ENCODE data around the gene STARD9. TPM values are rescaled to one million over a fixed set of nuclear protein-coding genes. Genes with fewer than 3 reads are reported as not detected.

Gene STARD9
- total and polyA plus RNA-seq, 2 of the 13 experiments (the other 11 are each of a cell fraction or from before 2014, with no cell fraction given) = 5.3 to 7.5 TPM

GRCh38 chr15:42674472-42674871 is 99.1 kb downstream of the STARD9 start:
- no peak overlapping the region for H3K9ac ChIP-seq (ENCODE audit: insufficient read depth, low read depth, low read length)
- H3K27ac ChIP-seq (ENCODE audit: extremely low read length, insufficient read depth, low read length) = no peak overlapping the region
- H2AFZ ChIP-seq (ENCODE audit: low read length) = no peak overlapping the region
- in situ Hi-C loops (cut with HindIII; ENCODE audit: extremely low pct_ligation_motif_present, low pct_unique_long_range_greater_than_20kb) = no loop called here
- H3K79me2 ChIP-seq (ENCODE audit: insufficient read depth, low read length) = no peaks in the 10 kb centered on the region
- ATAC-seq (no peak), DNase-seq (ENCODE audit: low spot score) (no peak), FAIRE-seq (no peak)
- no peak for TF ChIP-seq ZNF724P (CRISPR knock-in tag; IDR thresholded peaks at IDR 0.05; ENCODE audit: borderline replicate concordance)
- TF ChIP-seq ZNF781 (CRISPR knock-in tag; IDR thresholded peaks at IDR 0.05; ENCODE audit: borderline replicate concordance, not compliant biosample characterization) = no peak
- TF ChIP-seq MAF1 (CRISPR knock-in tag; IDR thresholded peaks at IDR 0.05; ENCODE audit: borderline replicate concordance) = no peak
- no peak for TF ChIP-seq ZBTB33 (CRISPR knock-in tag; IDR thresholded peaks at IDR 0.05)
- no peak for TF ChIP-seq ZNF280B (CRISPR knock-in tag; IDR thresholded peaks at IDR 0.05; ENCODE audit: borderline replicate concordance)
- no peak for TF ChIP-seq PCBP1 (IDR thresholded peaks at IDR 0.05; ENCODE audit: borderline replicate concordance, low read depth, low read length)
- TF ChIP-seq, protein P1, sequence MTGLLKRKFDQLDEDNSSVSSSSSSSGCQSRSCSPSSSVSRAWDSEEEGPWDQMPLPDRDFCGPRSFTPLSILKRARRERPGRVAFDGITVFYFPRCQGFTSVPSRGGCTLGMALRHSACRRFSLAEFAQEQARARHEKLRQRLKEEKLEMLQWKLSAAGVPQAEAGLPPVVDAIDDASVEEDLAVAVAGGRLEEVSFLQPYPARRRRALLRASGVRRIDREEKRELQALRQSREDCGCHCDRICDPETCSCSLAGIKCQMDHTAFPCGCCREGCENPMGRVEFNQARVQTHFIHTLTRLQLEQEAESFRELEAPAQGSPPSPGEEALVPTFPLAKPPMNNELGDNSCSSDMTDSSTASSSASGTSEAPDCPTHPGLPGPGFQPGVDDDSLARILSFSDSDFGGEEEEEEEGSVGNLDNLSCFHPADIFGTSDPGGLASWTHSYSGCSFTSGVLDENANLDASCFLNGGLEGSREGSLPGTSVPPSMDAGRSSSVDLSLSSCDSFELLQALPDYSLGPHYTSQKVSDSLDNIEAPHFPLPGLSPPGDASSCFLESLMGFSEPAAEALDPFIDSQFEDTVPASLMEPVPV (CRISPR knock-in tag; IDR thresholded peaks at IDR 0.05) = no peak
- H3K4me3 ChIP-seq (replicated peaks in 1 of 3; ENCODE audit: insufficient read depth in 1 of 3, low read depth in 2 of 3, low read length in 3 of 3) = no peak overlapping the region
- no peaks in the 10 kb centered on the region for H3K9me3 ChIP-seq (ENCODE audit: low read length)
- no peaks in the 10 kb centered on the region for H4K20me1 ChIP-seq (ENCODE audit: insufficient read depth, low read length)
- H3K4me1 ChIP-seq (ENCODE audit: insufficient read depth, low read length) = no peaks in the 10 kb centered on the region
- intact Hi-C loops (cut with micrococcal nuclease; ENCODE audit: unreplicated experiment) = no loop called here
- no peaks in the 10 kb centered on the region for H3K27me3 ChIP-seq (ENCODE audit: control insufficient read depth in 1 of 2, insufficient read depth in 2 of 2, low read length in 2 of 2)
- POLR2A ChIA-PET = no interaction called here
- BruUV-seq (replicated peaks) = no TSS peak
- WGBS (ENCODE audit: low lambda C conversion rate) = 97% methylated on average over 6 of the region's 6 CpGs
- CTCF ChIA-PET (ENCODE audit: low intra/inter-chr PET ratio, low total read pairs) = no interaction called here
- H3K36me3 ChIP-seq (replicated peaks in 1 of 2; ENCODE audit: control insufficient read depth in 1 of 2, insufficient read depth in 2 of 2, low read length in 2 of 2) = peaks cover 6 to 35% of the 10 kb centered on the region in 2 experiments; a peak in 4 of 5 replicates
- no peak overlapping the region for H3K4me2 ChIP-seq (ENCODE audit: low read depth, low read length)
